Mesenteric fat pad (tissue), 1 donor: Measurements from ENCODE around the gene GCA. TPM values are rescaled to one million over a fixed set of nuclear protein-coding genes. Genes with fewer than 3 reads are reported as not detected.

Experiments used
- DNase-seq: peaks from one replicate; pipeline ENCODE4 v3.0.0-alpha.2; 2020; ENCODE audit warnings: low spot score
- total RNA-seq: library from RNA; stranded (reverse); fragmentation: NEBNext Ultra II Directional; extraction: Animal tissue kit (Norgen Biotek cat#: 25700); gene quantifications from one replicate; pipeline ENCODE4 v1.2.1, GENCODE V29; 2021
- donor health status: DM: yes; HTN: yes; CAD: no.

The GCA gene
- total RNA-seq, 1 donor from 2014 or later = 50.8 TPM

GRCh38 chr2:162327134-162327769, 16.7 kb upstream of the GCA start:
- no peak for DNase-seq

GRCh38 chr2:162327806-162328205, 16.1 kb upstream of the GCA start:
- no peak for DNase-seq

GRCh38 chr2:162328424-162329157, 15.3 kb upstream of the GCA start:
- no peak for DNase-seq

GRCh38 chr2:162330881-162331280, 13.1 kb upstream of the GCA start:
- no peak for DNase-seq

- DNase-seq = no peak
Measured at GRCh38 chr2:162333968-162334367, 10.0 kb upstream of the GCA start.

GRCh38 chr2:162337868-162338267, 6.1 kb upstream of the GCA start:
- DNase-seq = no peak

- no peak for DNase-seq
Measured at GRCh38 chr2:162340822-162341221, 3.1 kb upstream of the GCA start.

GRCh38 chr2:162342321-162342720, 1.6 kb upstream of the GCA start:
- DNase-seq = no peak

- no peak for DNase-seq
Measured at GRCh38 chr2:162342841-162343240, 1.1 kb upstream of the GCA start.

- DNase-seq = no peak
Measured at GRCh38 chr2:162343492-162343823, 474 bp upstream of the GCA start.

GRCh38 chr2:162344617-162344950, 652 bp downstream of the GCA start:
- no peak for DNase-seq

- DNase-seq = no peak
Measured at GRCh38 chr2:162365392-162365791, 21.5 kb downstream of the GCA start.

- DNase-seq = no peak
Measured at GRCh38 chr2:162368494-162368893, 24.6 kb downstream of the GCA start.

GRCh38 chr2:162369551-162369950, 25.6 kb downstream of the GCA start:
- DNase-seq = no peak

- DNase-seq = no peak
Measured at GRCh38 chr2:162370931-162371330, 27.0 kb downstream of the GCA start.

- no peak for DNase-seq
Measured at GRCh38 chr2:162372818-162373217, 28.9 kb downstream of the GCA start.

- no peak for DNase-seq
Measured at GRCh38 chr2:162379719-162380580, 36.0 kb downstream of the GCA start.

GRCh38 chr2:162381851-162382250, 37.9 kb downstream of the GCA start:
- no peak for DNase-seq

- no peak for DNase-seq
Measured at GRCh38 chr2:162382278-162382677, 38.3 kb downstream of the GCA start.

GRCh38 chr2:162385536-162385935, 41.6 kb downstream of the GCA start:
- DNase-seq = no peak

GRCh38 chr2:162390801-162391200, 46.9 kb downstream of the GCA start:
- DNase-seq = no peak

- DNase-seq = no peak
Measured at GRCh38 chr2:162400336-162400735, 56.4 kb downstream of the GCA start.
